ENCODE data around the gene MIGA1. TPM values are rescaled to one million over a fixed set of nuclear protein-coding genes. Genes with fewer than 3 reads are reported as not detected.

The MIGA1 gene
- total and polyA plus RNA-seq, 2 of the 4 experiments (the other 2 are of a cell fraction), result 5.7 to 16.3 TPM

- dilution Hi-C loops (cut with HindIII; ENCODE audit: low sequenced_read_pairs, unreplicated experiment), result no loop called here
- H3K27ac ChIP-seq (ENCODE audit: insufficient read depth, low read length), result no peak overlapping the region
Measured at GRCh38 chr1:77797991-77798390, 18.5 kb downstream of the MIGA1 start.

More at GRCh38 chr1:77797991-77798390, 18.5 kb downstream of the MIGA1 start:
- CTCF ChIA-PET, result no interaction called here
- Histone ChIP-seq H2BK120ac (ENCODE audit: low read depth, low read length) (no peak overlapping the region), H3K4me1 (ENCODE audit: control insufficient read depth, insufficient read depth, low read length) (peaks cover 3% of the 10 kb centered on the region; the same call in 1 of the 2 replicates), H3K9ac (ENCODE audit: low read depth, low read length) (no peak overlapping the region), H3K18ac (ENCODE audit: low read depth, low read length) (no peak overlapping the region), H4K5ac (ENCODE audit: low read depth, low read length) (no peak overlapping the region), H3K9me3 (ENCODE audit: control insufficient read depth, insufficient read depth, low read length) (no peaks in the 10 kb centered on the region), H3K56ac (ENCODE audit: extremely low read depth, insufficient read depth, low read length) (no peak overlapping the region), H4K20me1 (ENCODE audit: insufficient read depth, low read length) (no peaks in the 10 kb centered on the region), H2BK20ac (ENCODE audit: low read depth, low read length) (no peak overlapping the region), H3K4me3 (ENCODE audit: insufficient read depth, low read depth, low read length) (no peak overlapping the region), H2BK5ac (ENCODE audit: low read depth, low read length, poor library complexity, severe bottlenecking) (no peak overlapping the region), H3K14ac (replicated peaks; ENCODE audit: low read depth, low read length) (no peak overlapping the region), H3K4ac (ENCODE audit: low read depth, low read length) (no peak overlapping the region), H3K27me3 (ENCODE audit: control insufficient read depth, insufficient read depth, low read length) (no peaks in the 10 kb centered on the region), H2AFZ (replicated peaks; ENCODE audit: low read length, poor library complexity) (no peak overlapping the region), H3K79me1 (ENCODE audit: low read depth in 1 of 2, low read length in 2 of 2) (peaks cover 19 to 31% of the 10 kb centered on the region in 2 experiments), H2BK15ac (ENCODE audit: low read depth, low read length) (no peak overlapping the region), H3K4me2 (ENCODE audit: low read depth, low read length) (no peak overlapping the region), H3K9me1 (ENCODE audit: insufficient read depth, low read length) (peaks cover 2% of the 10 kb centered on the region; the same call in 1 of the 2 replicates), H3K23ac (ENCODE audit: low read depth, low read length) (no peak overlapping the region), H2AK9ac (replicated peaks; ENCODE audit: low read depth, low read length, poor library complexity) (no peak overlapping the region), H4K8ac (ENCODE audit: low read depth in 2 of 2, low read length in 2 of 2) (no peak overlapping the region), H3K36me3 (ENCODE audit: control insufficient read depth, insufficient read depth, low read length) (peaks cover 14% of the 10 kb centered on the region), H2AK5ac (ENCODE audit: low read depth, low read length) (no peak overlapping the region), H4K91ac (ENCODE audit: insufficient read depth, low read depth, low read length) (no peak overlapping the region)
- BruUV-seq (replicated peaks), result no TSS peak
- DNase-seq (peak; percentile 52), ATAC-seq (ENCODE audit: low read depth) (no peak)
- TF ChIP-seq MAZ (IDR thresholded peaks at IDR 0.05; ENCODE audit: borderline replicate concordance, low read depth, low read length) (no peak), RAD21 (IDR thresholded peaks at IDR 0.05; ENCODE audit: low read length) (no peak), MXI1 (IDR thresholded peaks at IDR 0.05; ENCODE audit: borderline replicate concordance, low read depth, low read length) (no peak), NFE2L2 (IDR thresholded peaks at IDR 0.05; ENCODE audit: low read depth, low read length) (no peak), CEBPB (IDR thresholded peaks at IDR 0.05; ENCODE audit: low read depth, low read length) (no peak), BHLHE40 (IDR thresholded peaks at IDR 0.05; ENCODE audit: low read depth, low read length) (no peak), ELK1 (IDR thresholded peaks at IDR 0.05; ENCODE audit: borderline replicate concordance, low read depth, low read length) (no peak), RFX5 (IDR thresholded peaks at IDR 0.05; ENCODE audit: low read depth, low read length) (no peak), USF2 (IDR thresholded peaks at IDR 0.05; ENCODE audit: low read depth, low read length) (no peak), CHD1 (IDR thresholded peaks at IDR 0.05; ENCODE audit: low read depth, low read length) (no peak), CTCF (conservative IDR thresholded peaks at IDR 0.05; ENCODE audit: low read depth, low read length) (no peak), SMC3 (IDR thresholded peaks at IDR 0.05; ENCODE audit: low read depth, low read length) (no peak), POLR2A (IDR thresholded peaks at IDR 0.05; ENCODE audit: low read depth, low read length) (no peak)
- POLR2A ChIA-PET (ENCODE audit: unreplicated experiment), result no interaction called here
- in situ Hi-C loops (cut with MboI; ENCODE audit: low sequenced_read_pairs), result no loop called here
- intact Hi-C loops (cut with micrococcal nuclease), result no loop called here

Measured in IMR-90 (cell line).